Measurements from ENCODE around the gene ASTN1. TPM values are rescaled to one million over a fixed set of nuclear protein-coding genes. Genes with fewer than 3 reads are reported as not detected.

Gene ASTN1
- total and polyA plus RNA-seq, 2 experiments from 2014 or later, result 1.1 TPM; not detected in 1

- no peak overlapping the region for H3K4me3 ChIP-seq
- no peaks in the 10 kb centered on the region for H3K9me3 ChIP-seq (ENCODE audit: low read depth)
- H3K9me2 ChIP-seq (replicated peaks; ENCODE audit: insufficient read depth), result no peaks in the 10 kb centered on the region
- no peak overlapping the region for H3K27ac ChIP-seq
- H3K4me1 ChIP-seq (ENCODE audit: insufficient read depth), result no peaks in the 10 kb centered on the region
- H3K79me2 ChIP-seq, result no peaks in the 10 kb centered on the region
- H3K36me3 ChIP-seq (replicated peaks; ENCODE audit: insufficient read depth, low read depth), result no peaks in the 10 kb centered on the region
- TF ChIP-seq EZH2 (IDR thresholded peaks at IDR 0.05; ENCODE audit: borderline replicate concordance) (no peak), CTCF (IDR thresholded peaks at IDR 0.05; ENCODE audit: poor library complexity) (no peak), EZH2phosphoT487 (IDR thresholded peaks at IDR 0.05; ENCODE audit: low read depth, severe bottlenecking, unreplicated experiment) (no peak)
- H3K4me2 ChIP-seq, result no peak overlapping the region
- H2AFZ ChIP-seq, result no peak overlapping the region
- DNase-seq (ENCODE audit: low spot score), result no peak
- 85% methylated on average over 2 of the region's 2 CpGs for WGBS (ENCODE audit: low lambda C conversion rate, missing lambda C conversion rate)
- H3K27me3 ChIP-seq, result no peaks in the 10 kb centered on the region
- no peaks in the 10 kb centered on the region for H4K20me1 ChIP-seq (ENCODE audit: insufficient read depth, poor library complexity, severe bottlenecking)
Observed at GRCh38 chr1:176961678-176962077, 202.8 kb downstream of the ASTN1 start.

GRCh38 chr1:176959191-176959820, 205.2 kb downstream of the ASTN1 start:
- no peak for DNase-seq (ENCODE audit: low spot score)
- H3K9me3 ChIP-seq (ENCODE audit: low read depth), result no peaks in the 10 kb centered on the region
- H3K27me3 ChIP-seq, result no peaks in the 10 kb centered on the region
- 77% methylated on average over 3 of the region's 3 CpGs for WGBS (ENCODE audit: low lambda C conversion rate, missing lambda C conversion rate)
- H3K4me2 ChIP-seq, result no peak overlapping the region
- no peak for TF ChIP-seq EZH2phosphoT487 (IDR thresholded peaks at IDR 0.05; ENCODE audit: low read depth, severe bottlenecking, unreplicated experiment)
- no peak for TF ChIP-seq CTCF (IDR thresholded peaks at IDR 0.05; ENCODE audit: poor library complexity)
- TF ChIP-seq EZH2 (IDR thresholded peaks at IDR 0.05; ENCODE audit: borderline replicate concordance), result no peak
- no peaks in the 10 kb centered on the region for H3K9me2 ChIP-seq (replicated peaks; ENCODE audit: insufficient read depth)
- no peak overlapping the region for H3K27ac ChIP-seq
- no peaks in the 10 kb centered on the region for H4K20me1 ChIP-seq (ENCODE audit: insufficient read depth, poor library complexity, severe bottlenecking)
- H3K4me1 ChIP-seq (ENCODE audit: insufficient read depth), result no peaks in the 10 kb centered on the region
- H3K36me3 ChIP-seq (replicated peaks; ENCODE audit: insufficient read depth, low read depth), result no peaks in the 10 kb centered on the region
- no peak overlapping the region for H2AFZ ChIP-seq
- H3K79me2 ChIP-seq, result no peaks in the 10 kb centered on the region
- no peak overlapping the region for H3K4me3 ChIP-seq

- no peak overlapping the region for H2AFZ ChIP-seq
- H3K4me2 ChIP-seq, result no peak overlapping the region
- no peaks in the 10 kb centered on the region for H3K9me2 ChIP-seq (replicated peaks; ENCODE audit: insufficient read depth)
- DNase-seq (ENCODE audit: low spot score), result no peak
- H3K79me2 ChIP-seq, result no peaks in the 10 kb centered on the region
- no peaks in the 10 kb centered on the region for H3K27me3 ChIP-seq
- no peak overlapping the region for H3K27ac ChIP-seq
- H3K36me3 ChIP-seq (replicated peaks; ENCODE audit: insufficient read depth, low read depth), result no peaks in the 10 kb centered on the region
- H4K20me1 ChIP-seq (ENCODE audit: insufficient read depth, poor library complexity, severe bottlenecking), result no peaks in the 10 kb centered on the region
- no peaks in the 10 kb centered on the region for H3K4me1 ChIP-seq (ENCODE audit: insufficient read depth)
- WGBS (ENCODE audit: low lambda C conversion rate, missing lambda C conversion rate), result 75% methylated on average over 10 of the region's 10 CpGs
- no peak overlapping the region for H3K4me3 ChIP-seq
- H3K9me3 ChIP-seq (ENCODE audit: low read depth), result no peaks in the 10 kb centered on the region
- no peak for TF ChIP-seq EZH2 (IDR thresholded peaks at IDR 0.05; ENCODE audit: borderline replicate concordance)
Observed at GRCh38 chr1:176957603-176958002, 206.9 kb downstream of the ASTN1 start.

- TF ChIP-seq EZH2 (IDR thresholded peaks at IDR 0.05; ENCODE audit: borderline replicate concordance), result no peak
- no peak for TF ChIP-seq CTCF (IDR thresholded peaks at IDR 0.05; ENCODE audit: poor library complexity)
- no peak for TF ChIP-seq EZH2phosphoT487 (IDR thresholded peaks at IDR 0.05; ENCODE audit: low read depth, severe bottlenecking, unreplicated experiment)
- H3K4me1 ChIP-seq (ENCODE audit: insufficient read depth), result no peaks in the 10 kb centered on the region
- H3K79me2 ChIP-seq, result no peaks in the 10 kb centered on the region
- H3K36me3 ChIP-seq (replicated peaks; ENCODE audit: insufficient read depth, low read depth), result no peaks in the 10 kb centered on the region
- H3K9me2 ChIP-seq (replicated peaks; ENCODE audit: insufficient read depth), result no peaks in the 10 kb centered on the region
- H3K27ac ChIP-seq, result no peak overlapping the region
- H2AFZ ChIP-seq, result no peak overlapping the region
- no peaks in the 10 kb centered on the region for H3K9me3 ChIP-seq (ENCODE audit: low read depth)
- DNase-seq (ENCODE audit: low spot score), result no peak
- no peak overlapping the region for H3K4me3 ChIP-seq
- no peaks in the 10 kb centered on the region for H4K20me1 ChIP-seq (ENCODE audit: insufficient read depth, poor library complexity, severe bottlenecking)
- no peak overlapping the region for H3K4me2 ChIP-seq
- H3K27me3 ChIP-seq, result peaks cover 4% of the 10 kb centered on the region
Observed at GRCh38 chr1:176954242-176954641, 210.3 kb downstream of the ASTN1 start.
